Endothelial cell of umbilical vein (primary cell): ENCODE results near the gene HDX. TPM values are rescaled to one million over a fixed set of nuclear protein-coding genes. Genes with fewer than 3 reads are reported as not detected.

Experiments
- BruUV-seq: library from RNA; stranded (reverse); fragments of 400-500 nt; replicated peaks from 2 replicates; lab custom pipeline; 2021; lab: Mats Ljungman, UMichigan
- CTCF ChIA-PET: fragments of 300-600, 350-600 bp; sonication (Branson Sonifier 250); formaldehyde crosslinking; loops from one replicate; lab custom pipeline; 2021; ENCODE audit warnings: antibody characterized with exemption, inconsistent platforms; lab: Charles Lee
- POLR2A ChIA-PET: fragments of 300-600, 350-600 bp; sonication (Branson Sonifier 250); formaldehyde crosslinking; loops from one replicate; lab custom pipeline; 2021; ENCODE audit warnings: antibody characterized with exemption, inconsistent platforms; lab: Charles Lee
- DNase-seq: peaks from one replicate; pipeline ENCODE4 v3.0.0-alpha.2; 2011; ENCODE audit warnings: low read depth, low spot score
- FAIRE-seq: peaks from 2 replicates; lab custom pipeline; 2011; peaks lifted over from hg19 to GRCh38; lab: Jason Lieb, UNC
- H2AFZ ChIP-seq: 2 replicates; pipeline ENCODE4 v1.6.0; 2012; ENCODE audit warnings: low read depth, low read length, control low read depth, inconsistent platforms
- H3K27ac ChIP-seq: 2 replicates; pipeline ENCODE4 v1.5.1; 2011; ENCODE audit warnings: low read depth, mild to moderate bottlenecking, control low read depth, low read length, moderate library complexity; ENCODE audit not compliant: insufficient read depth
- H3K27me3 ChIP-seq, 2 experiments: 2 replicates each; pipeline versions ENCODE4 v1.6.0 to v1.6.1; 2011; ENCODE audit warnings: low read length in 2 of 2, mixed read lengths in 1 of 2; ENCODE audit not compliant: control insufficient read depth in 2 of 2, insufficient read depth in 2 of 2
- H3K36me3 ChIP-seq, 2 experiments: 2 replicates in 1 of 2; 3 replicates in 1 of 2; pipeline ENCODE4 v1.5.1; 2011; ENCODE audit warnings: low read length in 2 of 2, mild to moderate bottlenecking in 1 of 2, moderate library complexity in 1 of 2; ENCODE audit not compliant: control insufficient read depth in 2 of 2, insufficient read depth in 2 of 2; ENCODE audit errors: extremely low read depth in 1 of 2
- H3K4me1 ChIP-seq: 3 replicates; pipeline ENCODE4 v1.5.1; 2011; ENCODE audit warnings: mild to moderate bottlenecking, low read length; ENCODE audit not compliant: control insufficient read depth, insufficient read depth; ENCODE audit errors: extremely low read depth
- H3K4me2 ChIP-seq: 2 replicates; pipeline ENCODE4 v1.6.1; 2011; ENCODE audit warnings: low read length, control low read depth, mixed read lengths; ENCODE audit not compliant: insufficient read depth
- H3K4me3 ChIP-seq, 3 experiments: fragments of 200-600 bp in 1 of 3; sonication (generic), shearing (Covaris generic) in 1 of 3; replicated peaks in 1 of 3; 2 replicates each; pipeline ENCODE4 v1.5.1; 2011 to 2016; ENCODE audit warnings: control low read depth in 3 of 3, low read length in 3 of 3, mild to moderate bottlenecking in 2 of 3, inconsistent platforms in 1 of 3, low read depth in 1 of 3, moderate library complexity in 1 of 3; ENCODE audit not compliant: insufficient read depth in 1 of 3
- H3K79me2 ChIP-seq: 2 replicates; pipeline ENCODE4 v1.6.0; 2012; ENCODE audit warnings: low read length, inconsistent platforms; ENCODE audit not compliant: control insufficient read depth, insufficient read depth
- H3K9ac ChIP-seq: replicated peaks from 2 replicates; pipeline ENCODE3; 2011; ENCODE audit warnings: low read length, control low read depth; ENCODE audit not compliant: insufficient read depth; ENCODE audit errors: extremely low read depth
- H3K9me1 ChIP-seq: replicated peaks from 3 replicates; pipeline ENCODE4 v1.6.0; 2011; ENCODE audit warnings: mild to moderate bottlenecking, low read length; ENCODE audit not compliant: control insufficient read depth, insufficient read depth; ENCODE audit errors: extremely low read depth
- H3K9me3 ChIP-seq: replicated peaks from 2 replicates; pipeline ENCODE4 v1.5.1; 2012; ENCODE audit warnings: low read length, inconsistent platforms; ENCODE audit not compliant: control insufficient read depth, insufficient read depth
- H4K20me1 ChIP-seq: replicated peaks from 2 replicates; pipeline ENCODE3; 2011; ENCODE audit warnings: mild to moderate bottlenecking, low read length; ENCODE audit not compliant: control insufficient read depth, insufficient read depth; ENCODE audit errors: extremely low read depth
- EZH2 ChIP-seq: IDR thresholded peaks from 2 replicates; pipeline ENCODE4 v1.6.1; 2012; ENCODE audit warnings: borderline replicate concordance, low read depth, mild to moderate bottlenecking, moderate library complexity, low read length, inconsistent platforms; ENCODE audit not compliant: severe bottlenecking
- FOS ChIP-seq: IDR thresholded peaks from 2 replicates; pipeline ENCODE4 v1.6.1; 2011; ENCODE audit warnings: mild to moderate bottlenecking, low read length, moderate library complexity, borderline replicate concordance; ENCODE audit not compliant: insufficient read depth
- GATA2 ChIP-seq: IDR thresholded peaks from 2 replicates; pipeline ENCODE4 v1.7.0; 2011; ENCODE audit warnings: low read depth, mild to moderate bottlenecking, moderate library complexity, mixed read lengths, low read length; ENCODE audit not compliant: insufficient read length, insufficient read depth
- JUN ChIP-seq: IDR thresholded peaks from 2 replicates; pipeline ENCODE4 v1.6.1; 2011; ENCODE audit warnings: borderline replicate concordance, low read depth; ENCODE audit not compliant: insufficient read length, insufficient read depth
- MYC ChIP-seq: IDR thresholded peaks from one replicate; pipeline ENCODE4 v1.6.1; 2011; ENCODE audit warnings: mild to moderate bottlenecking, low read depth, low read length
- POLR2A ChIP-seq: IDR thresholded peaks from 2 replicates; pipeline ENCODE4 v1.6.1; 2012; ENCODE audit warnings: low read depth, mild to moderate bottlenecking, control low read depth, low read length
- POLR2AphosphoS5 ChIP-seq: IDR thresholded peaks from 2 replicates; pipeline ENCODE4 v1.6.1; 2012; ENCODE audit warnings: low read depth, mild to moderate bottlenecking, control low read depth, low read length, moderate library complexity; ENCODE audit not compliant: insufficient read depth
- dilution Hi-C: fragments of 300-500 bp; cut with MboI; formaldehyde crosslinking; loops from one replicate; pipeline ENCODE4 v1.15.0; 2019; ENCODE audit warnings: low sequenced_read_pairs; ENCODE audit not compliant: extremely low pct_ligation_motif_present
- intact Hi-C: fragments of 100-400 bp; cut with micrococcal nuclease; formaldehyde crosslinking; loops from one replicate; pipeline ENCODE4 v1.10.0; 2022
- polyA plus RNA-seq, 4 experiments: library from polyadenylated mRNA; depleted of rRNA in 3 of 4; stranded (reverse) in 3 of 4; unstranded in 1 of 4; fragments of >200 nt; gene quantifications; 2 replicates each; pipeline versions ENCODE4 v1.2.1 to v1.2.3, GENCODE V29; 2011 to 2012; ENCODE audit warnings: missing spikeins in 1 of 4
- total RNA-seq: library from RNA; stranded (reverse); gene quantifications from 2 replicates; pipeline ENCODE4 v1.2.3, GENCODE V29; 2021
- TF ChIP-seq, protein P1 (sequence below): IDR thresholded peaks from 2 replicates; pipeline ENCODE4 v1.6.1; 2011; ENCODE audit not compliant: insufficient read depth, insufficient read length
- TF ChIP-seq, protein P2 (sequence below), 2 donors: IDR thresholded peaks; 1 replicate in 1 of 2; 2 replicates in 1 of 2; pipeline ENCODE4 v1.5.1; 2011; ENCODE audit warnings: low read length in 2 of 2, mild to moderate bottlenecking in 2 of 2, moderate library complexity in 2 of 2, control low read depth in 1 of 2, inconsistent platforms in 1 of 2, low read depth in 1 of 2; ENCODE audit not compliant: insufficient read depth in 1 of 2; ENCODE audit errors: extremely low read depth in 1 of 2

The HDX gene
- total and polyA plus RNA-seq, 2 donors (not counting 3 experiments of a cell fraction or from before 2014, with no cell fraction given), result 2.3 to 8.2 TPM

DNA sequence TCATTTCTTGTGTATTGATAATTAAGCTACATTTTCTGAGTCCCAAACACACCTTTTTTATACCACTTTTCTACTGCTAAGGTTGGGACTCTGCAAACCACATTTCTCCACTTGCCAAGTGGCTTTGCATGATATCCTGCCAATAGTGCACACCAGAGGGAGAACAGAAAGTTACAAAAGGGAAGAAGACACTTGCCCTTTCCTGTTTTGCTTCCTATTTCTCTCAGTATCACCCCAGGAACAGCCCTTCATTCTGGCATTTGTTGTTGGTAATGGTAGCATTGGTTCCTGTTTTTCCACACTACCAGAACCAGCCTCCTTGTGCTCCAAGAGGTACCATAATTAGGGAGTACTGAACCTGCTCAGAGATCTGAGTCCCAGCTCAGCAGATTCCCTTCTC, 87.1 kb downstream of the HDX start:
- no peaks in the 10 kb centered on the region for H3K4me1 ChIP-seq
- H3K9me3 ChIP-seq, result no peaks in the 10 kb centered on the region
- no peaks in the 10 kb centered on the region for H3K27me3 ChIP-seq
- H3K79me2 ChIP-seq, result no peaks in the 10 kb centered on the region
- TF ChIP-seq, protein P1, sequence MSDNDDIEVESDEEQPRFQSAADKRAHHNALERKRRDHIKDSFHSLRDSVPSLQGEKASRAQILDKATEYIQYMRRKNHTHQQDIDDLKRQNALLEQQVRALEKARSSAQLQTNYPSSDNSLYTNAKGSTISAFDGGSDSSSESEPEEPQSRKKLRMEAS, result no peak
- TF ChIP-seq, protein P2, sequence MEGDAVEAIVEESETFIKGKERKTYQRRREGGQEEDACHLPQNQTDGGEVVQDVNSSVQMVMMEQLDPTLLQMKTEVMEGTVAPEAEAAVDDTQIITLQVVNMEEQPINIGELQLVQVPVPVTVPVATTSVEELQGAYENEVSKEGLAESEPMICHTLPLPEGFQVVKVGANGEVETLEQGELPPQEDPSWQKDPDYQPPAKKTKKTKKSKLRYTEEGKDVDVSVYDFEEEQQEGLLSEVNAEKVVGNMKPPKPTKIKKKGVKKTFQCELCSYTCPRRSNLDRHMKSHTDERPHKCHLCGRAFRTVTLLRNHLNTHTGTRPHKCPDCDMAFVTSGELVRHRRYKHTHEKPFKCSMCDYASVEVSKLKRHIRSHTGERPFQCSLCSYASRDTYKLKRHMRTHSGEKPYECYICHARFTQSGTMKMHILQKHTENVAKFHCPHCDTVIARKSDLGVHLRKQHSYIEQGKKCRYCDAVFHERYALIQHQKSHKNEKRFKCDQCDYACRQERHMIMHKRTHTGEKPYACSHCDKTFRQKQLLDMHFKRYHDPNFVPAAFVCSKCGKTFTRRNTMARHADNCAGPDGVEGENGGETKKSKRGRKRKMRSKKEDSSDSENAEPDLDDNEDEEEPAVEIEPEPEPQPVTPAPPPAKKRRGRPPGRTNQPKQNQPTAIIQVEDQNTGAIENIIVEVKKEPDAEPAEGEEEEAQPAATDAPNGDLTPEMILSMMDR (IDR thresholded peaks at IDR 0.05; ENCODE audit: extremely low read depth in 1 of 2, insufficient read depth in 1 of 2, low read depth in 1 of 2, low read length in 2 of 2), result no peak
- no peak for TF ChIP-seq POLR2A
- TF ChIP-seq FOS, result no peak
- TF ChIP-seq GATA2, result no peak
- TF ChIP-seq EZH2, result no peak
- no peak for TF ChIP-seq MYC
- no peak for TF ChIP-seq POLR2AphosphoS5
- no peak for TF ChIP-seq JUN
- dilution Hi-C loops (no loop called here), intact Hi-C loops (no loop called here)
- ChIA-PET CTCF (interaction anchor here (0.8 kb wide), 1 partner anchor 76 kb away, joined by 3 read pairs; no protein-coding TSS in a partner anchor), POLR2A (no interaction called here)
- H2AFZ ChIP-seq, result no peak overlapping the region
- H3K4me2 ChIP-seq, result no peak overlapping the region
- no peaks in the 10 kb centered on the region for H3K36me3 ChIP-seq
- no TSS peak for BruUV-seq
- H3K4me3 ChIP-seq, result no peak overlapping the region
- DNase-seq (no peak), FAIRE-seq (no peak)
- no peak overlapping the region for H3K9ac ChIP-seq
- H3K9me1 ChIP-seq, result no peaks in the 10 kb centered on the region
- no peak overlapping the region for H3K27ac ChIP-seq
- H4K20me1 ChIP-seq, result no peaks in the 10 kb centered on the region
